ENCODE measurements around the gene SMLR1.

The SMLR1 gene

DNA sequence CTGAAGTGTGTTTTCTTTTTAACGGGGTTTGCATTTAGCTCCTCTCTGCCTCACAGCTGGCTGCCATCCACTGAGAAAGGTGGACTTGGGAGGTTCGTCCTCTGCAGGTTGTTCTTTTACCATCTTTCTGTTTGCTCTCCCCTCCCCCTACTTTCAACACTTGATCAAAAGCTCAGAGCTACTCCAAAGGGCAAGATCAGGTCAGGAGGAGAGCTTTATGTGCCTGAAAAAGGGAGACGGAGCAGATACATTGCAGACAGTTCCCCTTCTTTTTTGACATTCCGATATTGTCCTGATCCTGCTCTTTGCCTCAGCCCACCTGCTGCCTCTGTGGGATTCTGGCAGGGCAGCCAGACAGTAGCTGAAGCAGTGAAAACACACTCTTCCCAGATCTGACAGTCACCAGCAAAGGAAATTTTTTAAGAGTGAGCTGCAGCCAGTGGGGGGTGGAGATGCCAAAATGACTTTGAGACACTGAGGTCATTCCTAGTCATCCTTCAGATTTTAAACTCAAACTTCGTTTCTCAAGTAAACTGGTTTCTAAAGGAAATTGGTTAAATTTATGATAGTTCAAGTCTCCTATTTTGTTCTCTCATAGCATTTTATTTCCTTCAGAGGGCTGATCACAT lies 26.5 kb downstream of the SMLR1 start:
- DNase-seq: no peak

DNA sequence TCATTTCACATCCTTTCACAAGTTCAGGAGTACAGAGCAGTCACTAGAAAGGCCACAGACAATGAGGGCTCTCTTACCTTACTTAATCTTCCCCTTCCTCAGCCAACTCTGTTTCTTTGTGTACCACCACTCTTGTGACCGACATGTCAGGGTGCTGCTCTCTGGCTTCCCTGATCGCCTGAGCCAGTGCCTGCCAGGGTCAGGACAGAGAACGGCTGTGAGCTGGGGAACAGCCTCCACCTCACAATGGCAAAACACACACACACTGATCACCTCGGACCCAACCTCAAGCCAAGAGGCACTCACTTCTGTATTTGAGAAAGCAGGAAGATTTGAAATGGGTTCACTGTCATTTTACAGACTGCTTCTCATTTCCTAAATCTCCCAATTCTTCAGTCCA lies 30.8 kb downstream of the SMLR1 start:
- DNase-seq: no peak

DNA sequence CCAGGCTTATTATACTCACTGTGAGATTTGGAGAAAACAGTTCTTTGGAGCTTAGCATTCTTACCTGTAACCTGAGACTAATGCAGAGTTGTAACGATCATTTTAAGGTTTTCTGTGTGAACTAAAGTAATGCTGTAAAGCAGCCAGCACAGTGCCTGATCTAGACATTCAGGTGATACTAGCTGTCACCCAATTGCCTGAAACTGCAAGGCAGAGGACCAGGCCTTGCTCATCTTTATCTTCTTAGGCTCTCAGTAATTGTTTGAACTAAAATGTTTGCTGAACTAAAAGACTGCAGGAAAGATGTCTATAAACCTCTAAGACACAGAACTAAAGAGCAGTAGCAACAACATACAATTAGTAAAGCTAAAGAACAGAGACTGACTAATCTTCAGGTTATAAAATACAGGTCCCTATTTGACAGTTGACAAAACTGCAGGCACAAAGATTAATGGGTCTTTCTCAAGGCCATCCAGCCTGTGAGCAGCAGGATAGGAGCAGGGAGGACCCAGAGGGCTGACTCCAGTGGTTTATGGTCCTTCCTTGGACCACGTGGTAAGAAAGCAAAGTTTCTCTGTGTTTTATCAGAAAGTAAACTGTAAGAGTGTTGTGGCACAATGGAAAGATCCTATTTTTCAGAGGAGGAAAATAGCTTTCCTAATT lies 31.4 kb downstream of the SMLR1 start:
- DNase-seq: no peak

DNA sequence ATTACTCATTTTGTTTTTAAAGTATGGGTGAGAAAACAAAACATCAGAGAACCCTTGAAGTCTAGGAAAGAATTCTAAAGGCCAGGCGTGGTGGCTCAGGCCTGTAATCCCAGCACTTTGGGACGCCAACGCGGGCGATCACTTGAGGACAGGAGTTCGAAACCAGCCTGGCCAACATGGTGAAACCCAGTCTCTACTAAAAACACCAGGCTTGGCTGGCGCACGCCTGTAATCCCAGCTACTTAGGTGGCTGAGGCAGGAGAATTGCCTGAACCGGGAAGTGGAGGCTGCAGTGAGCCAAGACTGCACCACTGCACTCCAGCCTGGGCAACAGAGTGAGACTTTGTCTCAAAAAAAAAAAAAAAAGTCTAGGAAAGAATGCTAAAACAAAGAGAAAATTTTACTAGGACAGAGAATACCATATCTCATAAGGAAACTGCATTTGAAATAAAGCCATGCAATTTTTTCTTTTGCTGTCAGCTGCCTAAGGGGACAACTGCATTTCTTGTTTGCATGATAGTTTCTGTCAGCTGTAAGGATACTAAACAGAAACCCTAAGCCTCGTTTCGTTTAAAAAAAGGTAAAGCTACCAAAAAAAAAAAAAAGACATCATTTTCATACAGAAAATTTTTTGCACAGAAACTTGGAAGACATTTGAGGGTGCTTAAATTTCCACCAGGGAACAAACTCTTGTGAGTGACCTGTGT lies 32.1 kb downstream of the SMLR1 start:
- no peak for DNase-seq

DNA sequence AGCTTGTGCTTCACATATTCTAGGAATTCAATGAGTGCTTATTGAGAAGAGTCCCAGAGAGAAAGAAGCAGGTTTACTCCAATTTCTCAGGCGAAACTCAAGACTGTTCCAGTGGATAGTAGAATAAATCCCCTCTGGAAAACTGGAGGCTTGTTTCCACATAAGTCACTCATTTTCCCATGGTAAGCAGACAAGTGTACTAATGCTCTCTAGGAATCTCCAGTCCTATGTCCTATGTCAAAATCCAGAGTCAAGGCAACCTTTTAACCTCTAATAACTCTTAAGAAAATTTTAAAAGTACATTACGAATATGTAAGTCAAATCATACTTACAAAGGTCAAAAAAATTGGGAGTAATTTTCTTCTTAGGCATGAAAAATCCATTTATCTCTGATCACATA lies 35.2 kb downstream of the SMLR1 start:
- no peak for DNase-seq

DNA sequence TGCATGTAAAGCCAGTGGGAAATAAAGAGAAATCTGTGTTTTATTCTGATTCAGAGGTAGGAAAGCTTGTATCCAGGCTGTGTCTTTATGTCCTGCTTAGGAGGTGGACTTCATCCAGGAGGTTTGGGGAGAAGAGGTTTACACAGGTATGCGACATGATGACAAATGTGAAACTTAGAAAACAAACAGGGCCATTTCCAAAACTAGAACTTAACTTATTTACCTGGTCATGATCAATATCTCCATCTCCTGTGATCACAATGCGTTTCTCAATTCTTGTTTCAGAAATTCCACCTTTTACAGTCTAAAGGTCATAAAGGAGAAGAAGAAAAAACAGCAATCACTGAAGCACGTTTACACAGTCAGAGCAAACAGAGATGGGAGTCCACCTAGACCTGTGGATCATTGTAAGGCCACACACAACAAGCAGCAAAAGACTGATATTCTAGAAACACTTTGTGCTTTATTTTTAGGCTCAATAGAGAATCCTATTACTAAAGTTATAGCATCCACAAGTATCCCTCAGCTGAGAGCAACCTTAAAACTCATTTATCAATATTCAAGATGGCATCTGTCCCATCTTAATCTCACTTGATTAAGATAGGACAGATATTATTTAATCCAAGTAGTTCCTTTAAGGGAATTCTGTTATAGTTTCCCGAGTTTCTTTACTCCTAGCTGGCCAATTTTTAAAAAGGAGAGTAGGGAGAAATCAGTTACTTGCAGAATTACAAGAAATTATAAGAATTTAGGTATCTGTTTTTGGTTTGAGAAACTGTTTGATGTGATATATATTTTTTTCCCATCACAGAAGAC lies 36.4 kb downstream of the SMLR1 start:
- DNase-seq: no peak

DNA sequence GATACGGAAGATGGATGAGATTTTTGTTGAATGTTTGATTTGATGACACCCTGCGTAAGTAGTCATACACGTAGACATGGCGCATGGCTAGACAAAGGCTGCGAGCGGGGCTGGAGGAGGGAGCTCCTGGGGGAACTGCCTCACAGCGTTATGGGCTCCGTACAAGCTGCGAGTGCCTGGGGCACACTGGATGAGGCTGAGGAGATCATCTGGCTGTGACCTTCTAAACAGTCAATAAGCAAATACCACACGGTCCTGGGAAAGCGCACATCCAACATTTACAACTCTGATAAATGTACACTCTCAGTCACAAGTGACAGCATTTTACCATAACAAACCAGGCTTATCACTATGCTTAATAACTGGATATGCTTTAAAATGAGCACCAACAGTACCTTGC lies 37.1 kb downstream of the SMLR1 start:
- no peak for DNase-seq

DNA sequence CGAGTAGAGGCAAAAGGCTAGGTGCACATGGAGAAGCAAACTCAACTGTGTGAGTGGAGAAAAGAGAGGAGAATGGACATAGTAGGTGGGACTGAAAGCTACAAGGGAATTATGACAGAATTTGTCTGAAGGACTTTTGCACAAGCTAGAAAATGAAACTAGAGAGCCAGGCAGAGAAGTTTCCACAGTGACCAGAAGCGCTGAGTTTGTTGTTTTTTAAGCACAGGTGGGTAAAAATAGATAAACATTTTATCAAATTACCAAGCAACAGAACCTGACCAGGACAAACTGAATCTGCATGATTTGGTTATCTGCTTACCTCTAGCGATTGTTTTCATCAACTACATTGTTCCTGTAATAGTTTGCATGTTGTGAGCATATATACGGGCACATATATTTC lies 38.6 kb downstream of the SMLR1 start:
- no peak for DNase-seq

DNA sequence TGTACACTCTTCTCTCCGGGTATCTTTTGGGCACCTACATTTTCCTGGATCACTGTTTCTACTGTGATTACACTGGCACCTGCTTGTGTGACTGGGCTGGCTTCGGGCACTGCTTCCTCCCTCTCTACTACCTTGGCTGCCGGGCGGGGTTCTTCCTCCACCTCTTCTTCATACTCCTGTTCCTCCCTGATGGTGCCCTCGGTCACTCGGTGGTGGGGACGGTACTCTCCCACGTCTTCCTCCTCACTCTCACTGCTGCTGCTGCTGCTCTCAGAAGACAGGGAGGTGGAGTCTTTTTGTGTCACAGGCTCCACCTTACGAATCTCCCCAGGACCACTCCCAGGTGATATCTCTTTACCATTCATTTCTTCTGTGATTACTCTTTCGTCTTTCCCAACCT lies 42.5 kb downstream of the SMLR1 start:
- DNase-seq: no peak

DNA sequence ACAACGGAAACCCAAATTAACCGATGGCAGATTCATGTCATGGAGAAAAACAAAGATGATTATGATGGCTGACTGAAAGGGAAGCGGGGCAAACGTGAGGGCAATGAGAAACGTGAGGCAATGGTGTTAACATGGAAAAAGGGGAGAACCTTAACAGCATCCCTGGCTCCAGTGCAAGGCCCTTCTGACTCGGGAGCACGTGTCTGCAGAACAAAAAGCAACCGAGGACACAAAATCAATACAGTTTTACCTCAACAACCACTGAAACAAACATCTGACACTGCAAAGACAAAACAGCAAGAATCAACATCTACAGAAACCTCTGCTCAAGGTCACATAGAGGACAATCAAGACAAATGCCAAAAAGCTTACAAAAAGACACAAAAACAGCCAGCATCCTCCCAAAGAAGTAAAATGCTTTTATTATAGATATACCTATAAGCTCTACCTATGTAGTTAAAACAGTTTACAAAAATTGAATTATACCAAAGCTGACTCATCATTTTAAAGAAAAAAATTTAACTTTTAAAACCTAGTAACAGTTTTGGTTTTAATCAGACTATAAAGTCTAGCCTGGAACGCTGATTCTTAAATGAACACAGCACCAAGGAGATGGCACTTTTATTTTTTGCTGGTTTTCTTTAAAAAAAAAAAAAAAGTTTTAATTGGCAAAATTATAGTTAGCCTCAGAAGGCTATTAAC lies 43.1 kb downstream of the SMLR1 start:
- no peak for DNase-seq

DNA sequence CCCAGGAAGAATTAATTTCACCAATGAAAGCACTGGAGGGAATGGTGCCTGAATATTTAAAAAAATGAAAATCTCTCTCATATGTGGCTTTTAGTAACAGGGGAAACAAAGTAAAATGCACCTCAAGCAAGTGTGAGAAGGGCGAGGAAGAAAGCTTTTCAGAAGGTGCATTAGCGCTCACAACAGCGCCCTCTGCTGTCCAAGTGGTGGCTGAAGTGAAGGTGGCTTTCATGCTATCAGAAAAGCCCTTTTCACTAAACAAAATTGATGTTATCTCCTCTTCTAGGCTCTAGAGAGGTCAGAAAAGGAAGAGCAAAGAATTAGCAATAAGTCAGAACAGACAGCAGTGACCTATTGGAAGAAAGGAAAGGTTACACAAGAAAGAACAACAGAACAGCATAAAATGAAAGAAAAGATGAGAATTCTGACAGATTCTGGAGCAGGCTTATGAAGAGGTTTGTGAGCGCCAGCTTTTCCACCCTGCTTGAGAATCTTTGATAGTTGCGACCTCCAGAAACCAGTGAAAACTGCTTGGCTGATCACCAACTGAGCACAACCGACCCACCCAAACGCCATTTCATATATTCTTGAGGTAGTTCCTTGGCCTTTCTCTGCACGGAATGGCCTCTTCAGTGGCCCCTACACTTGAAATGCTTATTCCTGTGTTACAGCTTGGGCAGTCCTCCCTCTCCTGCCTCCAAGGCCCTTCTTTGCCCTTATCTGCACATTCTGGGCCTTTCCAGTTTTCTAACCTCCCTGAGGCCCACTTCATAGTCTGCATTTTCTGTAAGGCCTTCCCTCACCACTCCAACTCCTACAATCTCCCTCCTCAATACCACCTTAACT lies 45.3 kb downstream of the SMLR1 start:
- DNase-seq: peak; percentile 49

DNA sequence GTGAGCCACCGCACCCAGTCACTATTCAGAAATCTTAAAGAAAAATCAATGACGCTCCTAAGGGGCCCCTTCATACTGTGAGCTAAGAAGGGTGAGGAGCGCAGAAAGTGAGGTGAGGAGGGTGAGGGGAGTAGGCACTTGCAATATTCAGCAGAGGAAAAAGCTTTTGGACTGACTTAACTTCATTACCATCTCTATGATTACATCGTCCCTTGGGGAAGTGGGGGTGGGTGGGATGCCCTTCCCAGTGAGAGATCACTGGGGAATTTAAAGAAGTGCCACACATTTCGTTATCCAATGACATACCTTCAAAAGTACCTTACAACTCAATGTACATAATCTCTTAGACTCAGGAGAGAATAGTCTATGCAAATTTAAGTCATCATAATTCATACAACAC lies 46.5 kb downstream of the SMLR1 start:
- no peak for DNase-seq

DNA sequence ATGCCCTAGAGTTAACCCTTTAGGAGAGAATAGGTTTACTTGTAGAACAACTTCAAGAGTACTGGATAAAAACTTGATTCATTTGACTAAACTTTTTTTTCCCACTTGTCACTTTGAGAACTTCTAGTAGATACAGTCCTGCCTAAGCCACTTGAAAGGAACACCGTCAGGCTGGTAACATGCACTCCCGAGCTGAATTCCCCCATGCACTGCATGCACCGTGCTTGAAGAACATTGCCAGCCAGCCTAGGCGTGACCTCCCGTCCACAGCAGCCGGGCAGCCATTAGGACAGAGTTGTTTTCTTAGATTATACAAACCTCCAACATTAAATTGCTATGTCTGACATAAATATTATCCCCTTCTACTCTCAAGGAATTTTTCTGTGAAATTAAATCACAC lies 52.6 kb downstream of the SMLR1 start:
- no peak for DNase-seq

DNA sequence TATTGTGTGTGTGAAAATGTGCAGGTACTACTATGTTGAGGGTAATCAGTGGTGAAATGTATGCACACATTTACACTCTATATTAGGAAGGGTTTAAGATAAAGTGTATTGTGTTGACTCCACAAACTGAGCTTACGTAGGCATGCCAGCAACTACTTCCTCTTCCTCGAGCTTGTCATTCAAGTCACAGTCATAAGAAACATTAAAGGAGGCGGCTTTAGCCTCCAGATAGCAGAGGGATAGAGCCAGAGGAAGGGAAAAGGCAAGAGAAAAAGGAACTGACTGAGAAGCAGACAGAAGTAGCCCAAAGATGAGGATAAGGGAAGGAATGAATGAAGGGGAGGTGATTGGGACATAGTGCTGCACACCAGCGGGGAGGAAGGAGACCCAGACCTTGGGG lies 55.2 kb downstream of the SMLR1 start:
- DNase-seq: no peak

DNA sequence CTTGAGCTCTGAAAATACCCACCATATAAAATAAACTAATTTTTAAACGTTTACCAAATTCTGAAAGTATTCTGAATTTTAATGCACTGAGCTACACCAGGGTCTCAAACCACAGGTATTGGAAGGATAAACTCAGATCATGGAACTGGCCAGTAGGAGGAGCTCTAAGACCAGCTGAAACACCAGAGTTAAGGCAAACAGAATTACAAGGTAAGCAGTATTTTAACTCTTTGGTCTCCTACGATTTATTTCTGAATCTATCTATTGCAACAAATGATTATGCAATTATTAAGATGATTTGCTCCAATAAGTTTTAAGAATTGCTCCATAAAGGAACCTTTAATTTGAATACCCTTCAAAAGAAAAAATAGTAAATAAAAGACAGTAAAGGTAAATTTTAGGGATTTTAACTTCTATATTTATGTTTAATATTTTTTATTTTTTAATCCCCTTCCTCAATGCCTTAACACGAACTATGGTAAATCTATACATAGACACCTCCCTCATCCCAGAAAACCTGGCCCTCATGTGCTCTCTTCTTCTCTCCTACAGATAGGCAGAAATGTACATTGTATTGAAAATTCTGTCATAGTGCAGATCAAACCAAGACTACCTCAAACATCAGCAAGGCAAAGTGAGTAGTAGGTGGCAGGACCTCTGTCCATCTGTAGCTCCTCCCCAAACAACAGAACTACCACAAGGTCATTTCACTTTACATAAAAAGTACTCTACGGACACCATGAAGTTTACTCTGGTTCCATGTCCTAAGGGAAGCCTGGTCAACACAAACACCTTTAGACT lies 58.4 kb downstream of the SMLR1 start:
- peak; percentile 69 for DNase-seq

Data from NCI-H1105 (cell line).